Measurements from ENCODE around the gene PDZRN3. TPM values are rescaled to one million over a fixed set of nuclear protein-coding genes. Genes with fewer than 3 reads are reported as not detected.

PDZRN3 gene
- total and polyA plus RNA-seq, 11 donors, result 30.2 to 163 (median 76.7) TPM

GRCh38 chr3:73614419-73614818, 10.3 kb downstream of the PDZRN3 start:
- intact Hi-C loops (cut with DNase I), result no loop called here
- TF ChIP-seq POLR2A (IDR thresholded peaks at IDR 0.05) (no peak), CTCF (IDR thresholded peaks at IDR 0.05) (peak in 1 of 12 donors; percentile 18)
- no peaks in the 10 kb centered on the region for H3K9me3 ChIP-seq
- H3K4me3 ChIP-seq, result no peak overlapping the region
- H3K27ac ChIP-seq, result peak overlapping the region in 11 of 12 donors; percentile 1 to 94 (median 46)
- ATAC-seq (peak; percentile 68 to 86 (median 80)), DNase-seq (peak in 4 of 5 donors; percentile 41 to 50 (median 44))
- WGBS, 4 donors, result 13 to 43% (median 36%) methylated on average over 2 of the region's 2 CpGs
- H3K36me3 ChIP-seq, result no peaks in the 10 kb centered on the region
- H3K4me1 ChIP-seq, result peaks cover 0 to 74% (median 30%) of the 10 kb centered on the region in 12 donors
- H3K27me3 ChIP-seq, result no peaks in the 10 kb centered on the region

GRCh38 chr3:73611176-73611575, 13.6 kb downstream of the PDZRN3 start:
- intact Hi-C loops (cut with DNase I), result no loop called here
- Histone ChIP-seq H3K4me3 (no peak overlapping the region), H3K27me3 (no peaks in the 10 kb centered on the region), H3K4me1 (peaks cover 0 to 86% (median 32%) of the 10 kb centered on the region in 12 donors), H3K36me3 (peaks cover 0 to 4% (median 0%) of the 10 kb centered on the region in 9 donors), H3K9me3 (no peaks in the 10 kb centered on the region), H3K27ac (peak overlapping the region in 7 of 12 donors; percentile 2 to 80 (median 65))
- DNase-seq (no peak), ATAC-seq (no peak)
- TF ChIP-seq CTCF (IDR thresholded peaks at IDR 0.05) (no peak), POLR2A (IDR thresholded peaks at IDR 0.05) (no peak)

GRCh38 chr3:73610493-73610892, 14.2 kb downstream of the PDZRN3 start:
- ATAC-seq (no peak), DNase-seq (no peak)
- no peak for TF ChIP-seq POLR2A (IDR thresholded peaks at IDR 0.05)
- TF ChIP-seq CTCF (IDR thresholded peaks at IDR 0.05), result no peak
- Histone ChIP-seq H3K4me1 (peaks cover 0 to 88% (median 37%) of the 10 kb centered on the region in 12 donors), H3K4me3 (no peak overlapping the region), H3K36me3 (peaks cover 0 to 4% (median 0%) of the 10 kb centered on the region in 9 donors), H3K27me3 (no peaks in the 10 kb centered on the region), H3K27ac (peak overlapping the region in 8 of 12 donors; percentile 65 to 87 (median 76)), H3K9me3 (no peaks in the 10 kb centered on the region)
- WGBS, 4 donors, result 44 to 66% (median 62%) methylated on average over 1 of the region's 1 CpG
- intact Hi-C loops (cut with DNase I), result no loop called here

GRCh38 chr3:73609655-73610054, 15.1 kb downstream of the PDZRN3 start:
- H3K27me3 ChIP-seq, result no peaks in the 10 kb centered on the region
- TF ChIP-seq CTCF (IDR thresholded peaks at IDR 0.05), result no peak
- TF ChIP-seq POLR2A (IDR thresholded peaks at IDR 0.05), result no peak
- intact Hi-C loops (cut with DNase I), result loop anchor here in 1 of 10 donors (5.0 kb wide), 1 partner anchor 37 kb away; no protein-coding TSS in a partner anchor
- 55 to 67% (median 62%) methylated on average over 2 of the region's 2 CpGs for WGBS, 4 donors
- H3K27ac ChIP-seq, result peak overlapping the region in 11 of 12 donors; percentile 56 to 87 (median 73)
- ATAC-seq, result peak in 2 of 4 donors; percentile 27 to 35
- peaks cover 0 to 88% (median 33%) of the 10 kb centered on the region in 12 donors for H3K4me1 ChIP-seq
- H3K4me3 ChIP-seq, result peak overlapping the region in 1 of 12 donors; percentile 10
- peaks cover 0 to 4% (median 0%) of the 10 kb centered on the region in 9 donors for H3K36me3 ChIP-seq
- no peak for DNase-seq
- H3K9me3 ChIP-seq, result no peaks in the 10 kb centered on the region

Data from heart left ventricle (tissue), 16 donors.